ENCODE measurements around the gene ABCA10. TPM values are rescaled to one million over a fixed set of nuclear protein-coding genes. Genes with fewer than 3 reads are reported as not detected.

ABCA10 gene
- total and polyA plus RNA-seq, 2 of the 8 experiments (the other 6 are each of a cell fraction or from before 2014, with no cell fraction given), result not detected

DNA sequence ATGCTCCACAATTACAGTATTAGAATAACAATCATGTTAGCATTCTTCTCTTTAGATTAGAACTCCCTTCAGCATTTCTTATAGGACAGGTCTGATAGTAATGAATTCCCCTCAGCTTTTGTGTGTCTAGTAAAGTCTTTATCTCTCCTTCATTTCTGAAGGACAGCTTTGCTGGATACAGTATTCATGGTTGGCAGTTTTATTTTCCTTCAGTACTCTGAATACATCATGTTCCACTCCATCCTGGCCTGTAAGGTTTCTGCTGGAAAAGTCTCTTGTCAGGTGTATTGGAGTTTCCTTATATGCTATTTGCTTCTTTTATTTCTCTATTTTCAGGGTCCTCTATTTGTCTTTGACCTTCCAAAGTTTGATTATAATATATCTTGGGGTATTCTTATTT lies 4.0 kb upstream of the ABCA10 start (continued):
- no peak for TF ChIP-seq FOSL1 (IDR thresholded peaks at IDR 0.05; ENCODE audit: insufficient read depth, low read depth, low read length)
- no peak for TF ChIP-seq HDAC6 (IDR thresholded peaks at IDR 0.05; ENCODE audit: low read depth, low read length)
- TF ChIP-seq NANOG (IDR thresholded peaks at IDR 0.05; ENCODE audit: insufficient read depth, low read depth, low read length, poor library complexity, severe bottlenecking), result no peak
- no peak for TF ChIP-seq EGR1 (IDR thresholded peaks at IDR 0.05; ENCODE audit: borderline replicate concordance, low read depth, low read length)
- no peak for TF ChIP-seq ASH2L (IDR thresholded peaks at IDR 0.05; ENCODE audit: low read length)
- TF ChIP-seq CHD2 (IDR thresholded peaks at IDR 0.05; ENCODE audit: low read length), result no peak
- no peak for TF ChIP-seq POLR2AphosphoS5 (IDR thresholded peaks at IDR 0.05; ENCODE audit: low read depth, low read length)
- TF ChIP-seq RFX5 (IDR thresholded peaks at IDR 0.05; ENCODE audit: borderline replicate concordance, low read depth, low read length), result no peak
